ENCODE data around the gene B9D1. TPM values are rescaled to one million over a fixed set of nuclear protein-coding genes. Genes with fewer than 3 reads are reported as not detected.

The B9D1 gene
- total RNA-seq, 2 donors from 2014 or later: 37.7 to 42.8 TPM

GRCh38 chr17:19301274-19301951, 61.1 kb downstream of the B9D1 start:
- no peak for TF ChIP-seq CTCF (conservative IDR thresholded peaks at IDR 0.05)
- Histone ChIP-seq H3K36me3 (ENCODE audit: control insufficient read depth, insufficient read depth, low read length) (no peaks in the 10 kb centered on the region), H3K4me3 (ENCODE audit: low read length) (no peak overlapping the region), H3K4me1 (ENCODE audit: control insufficient read depth, insufficient read depth, low read length) (no peaks in the 10 kb centered on the region), H3K9ac (ENCODE audit: extremely low read depth, low read length, poor library complexity, severe bottlenecking) (no peak overlapping the region), H3K9me3 (ENCODE audit: control insufficient read depth, low read length) (no peaks in the 10 kb centered on the region), H3K27me3 (ENCODE audit: control insufficient read depth, insufficient read depth, low read length, poor library complexity, severe bottlenecking) (no peaks in the 10 kb centered on the region), H3K27ac (ENCODE audit: low read depth, low read length) (no peak overlapping the region)
- Mint-ChIP-seq H3K4me3 (no peak overlapping the region), H3K27me3 (ENCODE audit: insufficient read depth) (no peaks in the 10 kb centered on the region), H3K4me1 (peaks cover 14% of the 10 kb centered on the region), H3K9me3 (no peaks in the 10 kb centered on the region), H3K27ac (no peak overlapping the region), H3K36me3 (ENCODE audit: low read depth) (peaks cover 10% of the 10 kb centered on the region)
- no peak for DNase-seq
- WGBS, 2 experiments (ENCODE audit: insufficient coverage in 1 of 2, insufficient read length in 1 of 2): 88 to 92% methylated on average over 3 to 5 of the region's 5 CpGs

GRCh38 chr17:19299866-19300265, 62.7 kb downstream of the B9D1 start:
- Mint-ChIP-seq H3K4me1 (peaks cover 14% of the 10 kb centered on the region), H3K9me3 (no peaks in the 10 kb centered on the region), H3K27ac (no peak overlapping the region), H3K27me3 (ENCODE audit: insufficient read depth) (no peaks in the 10 kb centered on the region), H3K36me3 (ENCODE audit: low read depth) (peaks cover 10% of the 10 kb centered on the region), H3K4me3 (no peak overlapping the region)
- no peaks in the 10 kb centered on the region for H3K27me3 ChIP-seq (ENCODE audit: control insufficient read depth, insufficient read depth, low read length, poor library complexity, severe bottlenecking)
- H3K9ac ChIP-seq (ENCODE audit: extremely low read depth, low read length, poor library complexity, severe bottlenecking): no peak overlapping the region
- DNase-seq: no peak
- peak overlapping the region; percentile 25 for H3K27ac ChIP-seq (ENCODE audit: low read depth, low read length)
- no peaks in the 10 kb centered on the region for H3K36me3 ChIP-seq (ENCODE audit: control insufficient read depth, insufficient read depth, low read length)
- no peak for TF ChIP-seq CTCF (conservative IDR thresholded peaks at IDR 0.05)
- no peaks in the 10 kb centered on the region for H3K9me3 ChIP-seq (ENCODE audit: control insufficient read depth, low read length)
- H3K4me1 ChIP-seq (ENCODE audit: control insufficient read depth, insufficient read depth, low read length): no peaks in the 10 kb centered on the region
- 93 to 96% methylated on average over 7 of the region's 7 CpGs for WGBS, 2 experiments (ENCODE audit: insufficient coverage in 1 of 2, insufficient read length in 1 of 2)
- H3K4me3 ChIP-seq (ENCODE audit: low read length): no peak overlapping the region

GRCh38 chr17:19299214-19299747, 63.2 kb downstream of the B9D1 start:
- peaks cover 14% of the 10 kb centered on the region for H3K4me1 Mint-ChIP-seq
- DNase-seq: no peak

More at GRCh38 chr17:19299214-19299747, 63.2 kb downstream of the B9D1 start:
- Mint-ChIP-seq H3K4me3 (no peak overlapping the region), H3K27ac (no peak overlapping the region), H3K36me3 (ENCODE audit: low read depth) (peaks cover 10% of the 10 kb centered on the region), H3K27me3 (ENCODE audit: insufficient read depth) (no peaks in the 10 kb centered on the region), H3K9me3 (no peaks in the 10 kb centered on the region)
- no peaks in the 10 kb centered on the region for H3K9me3 ChIP-seq (ENCODE audit: control insufficient read depth, low read length)
- H3K9ac ChIP-seq (ENCODE audit: extremely low read depth, low read length, poor library complexity, severe bottlenecking): no peak overlapping the region
- WGBS, 2 experiments (ENCODE audit: insufficient coverage in 1 of 2, insufficient read length in 1 of 2): 83 to 87% methylated on average over 2 to 4 of the region's 4 CpGs
- peak overlapping the region; percentile 25 for H3K27ac ChIP-seq (ENCODE audit: low read depth, low read length)
- H3K4me3 ChIP-seq (ENCODE audit: low read length): no peak overlapping the region
- no peak for TF ChIP-seq CTCF (conservative IDR thresholded peaks at IDR 0.05)
- H3K36me3 ChIP-seq (ENCODE audit: control insufficient read depth, insufficient read depth, low read length): no peaks in the 10 kb centered on the region
- no peaks in the 10 kb centered on the region for H3K4me1 ChIP-seq (ENCODE audit: control insufficient read depth, insufficient read depth, low read length)
- no peaks in the 10 kb centered on the region for H3K27me3 ChIP-seq (ENCODE audit: control insufficient read depth, insufficient read depth, low read length, poor library complexity, severe bottlenecking)
